CD4-positive, alpha-beta T cell treated with Interleukin-17A for 1 hour (primary cell): ENCODE measurements around the gene RAB31.
"Not testable (repeated sequence)": the region's sequence is repeated elsewhere in the genome, so short reads cannot be mapped to it uniquely, and the experiment has no call there.

Source experiments
- DNase-seq: peaks from one replicate; pipeline ENCODE4 v3.0.0-alpha.2; 2020

RAB31 gene

GRCh38 chr18:9848170-9848879 is 140.2 kb downstream of the RAB31 start:
- DNase-seq: no peak

- DNase-seq: no peak
These were observed 141.5 kb downstream of the RAB31 start for GRCh38 chr18:9849407-9850283.

DNA sequence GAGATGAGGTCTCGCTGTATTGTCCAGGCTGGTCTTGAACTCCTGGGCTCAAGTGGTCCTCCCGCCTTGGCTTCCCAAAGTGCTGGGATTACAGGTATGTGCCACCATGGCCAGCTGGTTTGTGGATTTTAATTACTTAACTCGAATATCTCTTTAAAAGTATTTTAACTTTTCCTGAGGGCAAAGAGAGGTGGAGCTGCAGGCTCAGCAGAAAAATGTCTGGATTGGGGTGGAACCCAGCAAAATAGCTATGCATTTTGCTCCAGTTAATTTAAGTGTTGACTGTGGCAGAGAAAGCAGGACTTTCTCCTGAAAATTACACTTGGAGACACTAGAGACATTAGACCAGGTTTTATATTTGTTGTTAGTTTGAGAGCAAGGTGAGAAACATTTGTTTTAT is 142.2 kb downstream of the RAB31 start:
- DNase-seq: no peak

DNA sequence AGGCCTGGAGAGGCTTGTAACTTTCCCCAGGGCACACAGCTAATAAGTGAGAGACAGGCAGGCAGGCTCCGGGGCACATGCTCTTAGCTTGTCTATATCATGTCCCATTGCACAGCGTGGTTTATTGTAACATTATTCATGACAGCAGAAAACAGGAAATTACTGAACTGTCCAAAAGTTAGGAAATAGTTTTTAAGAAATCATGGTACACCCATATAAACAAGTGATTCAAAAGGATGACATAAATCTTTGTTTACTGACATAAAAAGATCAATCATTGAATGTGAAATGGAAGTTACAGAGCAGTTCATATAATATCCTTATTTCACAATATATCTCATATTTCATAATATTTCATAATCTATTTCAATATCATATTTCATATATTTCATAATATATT is 143.4 kb downstream of the RAB31 start:
- no peak for DNase-seq

- DNase-seq: no peak
These were observed 144.4 kb downstream of the RAB31 start for GRCh38 chr18:9852266-9853081.

DNA sequence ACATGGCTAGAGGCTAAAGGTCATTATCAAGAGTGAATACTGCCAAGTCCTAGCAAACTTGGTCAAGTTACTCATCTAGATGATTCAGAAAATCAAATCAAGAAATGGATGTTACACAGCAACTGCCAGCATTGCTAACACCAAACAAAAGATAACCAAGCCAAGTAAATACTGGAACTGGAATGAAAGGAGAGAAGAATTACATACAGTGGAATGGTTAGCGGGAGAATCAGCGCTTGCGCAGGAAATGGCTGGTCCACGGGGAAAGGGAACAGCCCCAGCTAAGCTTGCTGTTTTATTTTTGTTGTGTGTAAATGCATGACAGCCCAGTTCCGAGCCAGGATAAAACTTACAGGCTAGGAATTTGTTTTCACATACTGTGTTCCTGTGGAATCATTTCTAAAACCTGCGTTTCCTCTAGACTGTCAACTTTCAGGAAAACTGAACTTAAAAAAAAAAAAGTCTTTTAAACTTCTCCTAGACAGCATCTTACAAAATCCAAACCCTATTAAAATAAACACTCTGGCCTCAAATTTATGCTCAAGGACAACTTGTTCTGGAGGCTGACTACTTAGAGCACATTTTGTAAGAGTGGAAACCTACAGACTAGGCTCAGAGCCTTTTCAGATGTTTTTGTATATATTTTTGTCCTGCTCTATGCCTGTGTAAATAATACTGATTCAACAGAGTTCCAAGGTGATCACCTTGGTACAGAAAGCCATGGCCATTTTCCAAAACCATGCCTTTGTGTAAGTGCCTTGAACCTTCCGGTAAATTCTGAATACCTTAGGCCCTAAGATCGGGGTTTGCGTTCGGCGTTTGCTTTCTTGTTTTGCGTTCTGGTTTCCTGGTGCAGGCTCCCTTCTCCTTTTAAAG is 146.9 kb downstream of the RAB31 start:
- DNase-seq: no peak

DNA sequence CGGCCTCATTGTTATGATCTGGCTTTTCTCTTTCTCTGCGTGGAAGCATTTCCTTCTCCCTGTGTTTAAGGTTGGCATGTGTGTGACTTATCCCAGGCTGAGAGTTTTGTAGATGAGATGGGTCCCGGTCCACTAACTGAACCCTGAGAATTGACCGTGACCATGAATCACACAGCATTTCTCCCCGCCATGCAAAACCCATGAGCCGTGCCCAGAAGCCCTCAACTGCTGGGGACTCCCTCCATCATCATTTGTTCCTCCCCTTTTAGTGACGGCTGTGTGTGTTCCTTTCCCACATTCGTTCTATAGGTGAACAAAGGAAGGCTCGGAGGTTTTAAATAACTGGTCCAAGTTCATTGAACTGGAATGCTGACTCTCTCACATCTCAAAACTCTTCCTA is 147.6 kb downstream of the RAB31 start:
- DNase-seq: no peak

DNA sequence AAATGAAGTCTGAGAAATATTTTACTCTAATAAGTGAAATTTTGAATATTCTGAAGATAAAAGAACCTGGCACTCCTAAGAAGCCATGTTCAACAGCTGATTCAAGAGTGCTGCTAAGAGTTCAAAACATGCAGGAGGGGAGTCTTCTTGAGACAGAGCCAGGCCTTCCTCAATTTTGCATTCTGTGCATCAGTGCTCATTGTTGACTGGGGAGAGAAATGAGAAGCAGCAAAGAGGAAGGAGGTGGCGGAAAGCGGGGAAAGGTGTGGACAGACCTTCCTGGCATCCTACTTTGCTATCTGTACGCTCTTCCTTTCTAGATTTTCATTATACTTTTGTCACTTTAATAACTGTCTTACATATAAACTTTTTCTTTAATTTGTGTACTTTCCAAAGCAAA is 148.0 kb downstream of the RAB31 start:
- no peak for DNase-seq

DNA sequence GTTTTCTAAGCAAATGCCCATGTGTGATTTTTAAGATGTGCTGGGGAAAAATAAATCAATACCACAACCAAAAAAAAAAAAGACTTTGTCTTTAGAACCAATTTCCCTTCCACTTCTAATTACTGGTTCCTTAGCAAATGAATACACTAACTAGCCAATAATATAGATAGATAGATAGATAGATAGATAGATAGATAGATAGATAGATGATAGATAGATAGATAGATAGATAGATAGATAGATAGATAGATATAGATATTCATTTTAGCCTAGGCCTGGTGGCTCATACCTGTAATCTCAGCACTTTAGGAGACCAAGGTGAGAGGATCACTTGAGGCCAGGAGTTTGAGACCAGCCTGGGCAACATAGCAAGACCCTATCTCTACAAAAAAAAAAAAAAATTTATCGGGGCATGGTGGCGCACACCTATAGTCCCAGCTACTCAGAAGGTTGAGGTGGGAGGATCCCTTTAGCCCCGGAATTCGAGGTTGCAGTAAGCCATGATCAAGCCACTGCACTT is 149.4 kb downstream of the RAB31 start:
- not testable (repeated sequence) for DNase-seq

- no peak for DNase-seq
These were observed 150.5 kb downstream of the RAB31 start for GRCh38 chr18:9858642-9859041.

GRCh38 chr18:9859232-9859631 is 151.1 kb downstream of the RAB31 start:
- DNase-seq: no peak

GRCh38 chr18:9860682-9861081 is 152.6 kb downstream of the RAB31 start:
- DNase-seq: no peak

- DNase-seq: no peak
These were observed 153.1 kb downstream of the RAB31 start for GRCh38 chr18:9861157-9861556.

GRCh38 chr18:9861933-9862332 is 153.8 kb downstream of the RAB31 start:
- no peak for DNase-seq

- DNase-seq: no peak
These were observed 154.6 kb downstream of the RAB31 start for GRCh38 chr18:9862686-9863085.

DNA sequence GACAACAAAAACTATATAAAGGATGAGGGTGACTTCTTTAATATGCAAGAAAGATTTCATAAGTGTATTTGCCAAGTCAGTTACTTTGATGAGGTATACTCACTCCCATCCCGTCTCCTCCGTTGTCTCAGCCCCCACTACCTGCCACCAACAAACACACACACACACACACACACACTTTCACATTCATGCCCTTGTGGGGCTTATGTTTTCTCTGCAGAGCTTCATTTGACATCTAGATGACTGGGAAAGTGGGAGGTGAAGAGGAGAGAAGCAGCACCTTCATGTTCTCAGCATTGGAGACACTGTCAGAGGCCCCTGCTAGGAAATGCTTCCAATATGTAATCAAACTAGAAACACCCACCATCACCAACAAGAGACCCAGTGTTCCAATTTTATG is 155.2 kb downstream of the RAB31 start:
- DNase-seq: no peak

GRCh38 chr18:9865764-9866490 is 157.8 kb downstream of the RAB31 start:
- no peak for DNase-seq

- DNase-seq: no peak
These were observed 158.5 kb downstream of the RAB31 start for GRCh38 chr18:9866627-9867026.

DNA sequence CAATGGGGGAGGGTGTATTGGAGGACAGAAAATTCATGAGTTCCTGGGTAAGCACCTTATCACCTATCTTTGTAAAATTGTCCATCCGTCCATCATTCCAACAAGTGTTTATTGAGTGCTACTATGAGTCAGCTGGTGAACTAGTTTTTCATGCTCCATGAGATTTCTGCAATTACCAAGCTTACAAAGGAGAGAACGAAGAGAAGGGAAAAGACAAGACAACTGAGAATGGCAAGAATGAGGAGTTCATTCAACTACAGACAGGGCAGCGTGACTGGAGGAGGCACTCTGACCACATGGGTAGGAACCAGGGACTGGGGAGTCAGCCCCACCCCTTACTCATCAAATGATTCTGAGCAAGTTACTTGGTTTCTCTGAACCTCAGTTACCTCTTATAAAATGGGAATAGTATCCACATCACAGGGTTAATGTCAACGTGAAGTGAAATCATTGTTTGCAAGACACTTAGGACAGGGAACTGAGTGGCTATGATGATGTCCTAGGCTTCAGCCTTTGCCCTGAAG is 159.0 kb downstream of the RAB31 start:
- DNase-seq: no peak

DNA sequence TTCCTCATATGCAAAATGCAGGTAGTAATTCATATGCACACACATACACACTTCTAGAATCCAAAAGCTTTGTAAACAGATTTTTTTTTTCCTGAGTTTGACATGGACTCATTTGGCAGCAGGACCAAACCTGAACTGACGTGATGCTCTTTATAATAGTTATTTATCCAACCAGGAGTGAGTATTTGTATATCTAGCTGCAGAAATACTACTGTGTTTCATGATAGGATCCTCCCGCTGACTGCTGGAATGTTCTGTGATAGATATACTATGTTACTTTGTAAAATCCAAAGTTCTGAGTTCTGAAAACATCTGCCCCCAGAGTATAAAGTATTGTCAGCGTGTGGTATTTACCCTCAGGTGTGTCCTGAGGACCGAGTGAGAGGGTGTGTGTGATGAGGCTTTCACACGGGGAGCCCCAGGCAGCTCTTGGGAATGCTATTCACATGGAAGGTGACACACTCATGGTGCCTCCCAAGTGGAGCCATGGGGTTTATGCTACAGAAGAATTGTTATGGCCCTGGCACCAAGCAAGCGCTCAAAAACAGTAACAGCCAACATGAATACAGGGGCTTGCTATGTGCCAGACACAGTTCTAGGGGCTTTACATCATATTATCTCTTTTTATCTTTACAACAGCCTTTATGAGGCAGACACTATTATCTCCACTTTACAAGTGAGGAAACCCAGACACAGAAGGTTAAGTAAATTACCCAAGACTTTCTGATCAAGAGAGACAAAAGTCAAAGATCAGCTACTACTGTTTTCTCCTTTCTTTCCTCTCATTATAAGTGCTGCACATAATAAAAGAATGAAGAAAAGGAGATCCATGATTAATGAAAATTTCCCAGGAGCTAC is 161.0 kb downstream of the RAB31 start:
- DNase-seq: no peak
